Ovary (tissue), 3 donors: ENCODE data around the gene P4HTM.

Experiments
- CTCF ChIP-seq, 3 donors: fragments of 450-650 bp in 2 of 3; fragments of 200-600 bp in 1 of 3; IDR thresholded peaks; one replicate each; pipeline versions ENCODE4 v1.5.1 to v1.8.0; 2016 to 2022; ENCODE audit warnings: antibody characterized with exemption in 3 of 3, mild to moderate bottlenecking in 1 of 3
- EP300 ChIP-seq: sonication (generic); formaldehyde crosslinking; IDR thresholded peaks from one replicate; pipeline ENCODE4 v1.6.1; 2017; ENCODE audit warnings: antibody characterized with exemption
- POLR2A ChIP-seq: fragments of 450-650 bp; IDR thresholded peaks from one replicate; pipeline ENCODE4 v1.6.1; 2017; ENCODE audit warnings: antibody characterized with exemption, mild to moderate bottlenecking, moderate library complexity
- donor health status: DM: no; HTN: no; CAD: no.

- TF ChIP-seq CTCF (IDR thresholded peaks at IDR 0.05) (no peak), EP300 (no peak), POLR2A (no peak)
These were observed 37.4 kb upstream of the P4HTM start for GRCh38 chr3:48952510-48953118.
